Epithelial cell of esophagus (primary cell): ENCODE data around the gene IL1RN.

Source experiments
- DNase-seq: peaks from one replicate; pipeline ENCODE4 v3.0.0; 2010; ENCODE audit warnings: low read depth
- H3K4me3 ChIP-seq: 2 replicates; pipeline ENCODE4 v1.5.1; 2011; ENCODE audit warnings: mild to moderate bottlenecking, low read length, control low read depth
- CTCF ChIP-seq: IDR thresholded peaks from 2 replicates; pipeline ENCODE4 v1.5.1; 2011; ENCODE audit warnings: low read depth, mild to moderate bottlenecking, low read length, control low read depth, inconsistent platforms; ENCODE audit not compliant: insufficient read depth; ENCODE audit errors: missing control alignments

Gene IL1RN

GRCh38 chr2:113105047-113105785, 22.2 kb upstream of the IL1RN start:
- no peak for TF ChIP-seq CTCF
- no peak overlapping the region for H3K4me3 ChIP-seq
- DNase-seq = peak; percentile 73

GRCh38 chr2:113111121-113111520, 16.3 kb upstream of the IL1RN start:
- no peak overlapping the region for H3K4me3 ChIP-seq
- TF ChIP-seq CTCF = no peak
- no peak for DNase-seq

GRCh38 chr2:113111823-113112287, 15.5 kb upstream of the IL1RN start:
- peak; percentile 83 for DNase-seq
- TF ChIP-seq CTCF = no peak
- H3K4me3 ChIP-seq = no peak overlapping the region

- H3K4me3 ChIP-seq = no peak overlapping the region
- no peak for DNase-seq
- no peak for TF ChIP-seq CTCF
Observed at GRCh38 chr2:113112441-113112840, 15.0 kb upstream of the IL1RN start.

- H3K4me3 ChIP-seq = no peak overlapping the region
- no peak for DNase-seq
- no peak for TF ChIP-seq CTCF
Observed at GRCh38 chr2:113112871-113113270, 14.5 kb upstream of the IL1RN start.

- TF ChIP-seq CTCF = no peak
- no peak overlapping the region for H3K4me3 ChIP-seq
- DNase-seq = peak; percentile 60
Observed at GRCh38 chr2:113113807-113114206, 13.6 kb upstream of the IL1RN start.
